PC-3 (cell line): ENCODE data around the gene PJVK. TPM values are rescaled to one million over a fixed set of nuclear protein-coding genes. Genes with fewer than 3 reads are reported as not detected.

Source experiments
- ATAC-seq: fragments of 200-7000 bp; cut with Tn5 transposase; 2 replicates; pipeline ENCODE4 v1.9.1; 2020; ENCODE audit warnings: mild to moderate bottlenecking, moderate library complexity
- BruUV-seq: library from RNA; stranded (reverse); fragments of 400-500 nt; replicated peaks from 2 replicates; lab custom pipeline; 2021; lab: Mats Ljungman, UMichigan
- CTCF ChIA-PET: fragments of 300-600 bp; sonication (Branson Sonifier 250); formaldehyde crosslinking; loops from one replicate; lab custom pipeline; 2022; ENCODE audit warnings: antibody characterized with exemption; lab: Charles Lee
- POLR2A ChIA-PET: fragments of 300-600 bp; sonication (Branson Sonifier 250); formaldehyde crosslinking; loops from one replicate; lab custom pipeline; 2022; ENCODE audit warnings: antibody characterized with exemption; ENCODE audit not compliant: unreplicated experiment; lab: Charles Lee
- DNase-seq: peaks from one replicate; pipeline ENCODE4 v3.0.0-alpha.2; 2015
- H2AFZ ChIP-seq: fragments of 300-600 bp; sonication (generic); 2 replicates; pipeline ENCODE4 v1.6.0; 2016; ENCODE audit warnings: antibody characterized with exemption, low read length
- H3F3A ChIP-seq: fragments of 300-600 bp; sonication (generic); one replicate; pipeline ENCODE4 v1.6.0; 2017; ENCODE audit warnings: antibody characterized with exemption, low read length, control low read depth, mild to moderate bottlenecking; ENCODE audit not compliant: unreplicated experiment
- H3K27ac ChIP-seq: fragments of 300-600 bp; sonication (generic); 2 replicates; pipeline ENCODE4 v1.5.1; 2016; ENCODE audit warnings: mild to moderate bottlenecking, low read length
- H3K27me3 ChIP-seq: fragments of 300-600 bp; sonication (generic); 2 replicates; pipeline ENCODE4 v1.6.1; 2016; ENCODE audit warnings: low read length, mixed read lengths
- H3K36me3 ChIP-seq: fragments of 300-600 bp; sonication (generic); 2 replicates; pipeline ENCODE4 v1.6.1; 2016; ENCODE audit warnings: low read depth, mixed run types, low read length, mixed read lengths
- H3K4me1 ChIP-seq: fragments of 300-600 bp; sonication (generic); 2 replicates; pipeline ENCODE4 v1.5.1; 2016; ENCODE audit warnings: low read length; ENCODE audit not compliant: insufficient read depth
- H3K4me2 ChIP-seq: fragments of 300-600 bp; sonication (generic); 2 replicates; pipeline ENCODE4 v1.6.0; 2016; ENCODE audit warnings: low read length
- H3K4me3 ChIP-seq: fragments of 300-600 bp; sonication (generic); 2 replicates; pipeline ENCODE4 v1.5.1; 2016; ENCODE audit warnings: mild to moderate bottlenecking, low read length, mixed read lengths
- H3K79me2 ChIP-seq: fragments of 300-600 bp; sonication (generic); 2 replicates; pipeline ENCODE4 v1.6.1; 2017; ENCODE audit warnings: low read length, mixed read lengths
- H3K9ac ChIP-seq: fragments of 300-600 bp; sonication (generic); 2 replicates; pipeline ENCODE4 v1.6.0; 2016; ENCODE audit warnings: mild to moderate bottlenecking, low read length
- H3K9me2 ChIP-seq: fragments of 300-600 bp; sonication (generic); replicated peaks from 2 replicates; pipeline ENCODE4 v1.6.1; 2016; ENCODE audit warnings: mixed run types, low read length, mixed read lengths
- H3K9me3 ChIP-seq: fragments of 300-600 bp; sonication (generic); 2 replicates; pipeline ENCODE4 v1.6.1; 2016; ENCODE audit warnings: low read length, mixed read lengths
- H4K20me1 ChIP-seq: fragments of 300-600 bp; sonication (generic); 2 replicates; pipeline ENCODE4 v1.6.1; 2016; ENCODE audit warnings: low read length, mixed read lengths
- EZH2 ChIP-seq: fragments of 300-600 bp; sonication (generic); IDR thresholded peaks from one replicate; pipeline ENCODE4 v1.6.1; 2017; ENCODE audit warnings: antibody characterized with exemption, mild to moderate bottlenecking, low read length; ENCODE audit not compliant: unreplicated experiment
- EZH2phosphoT487 ChIP-seq: fragments of 300-600 bp; sonication (generic); IDR thresholded peaks from 2 replicates; pipeline ENCODE4 v1.6.1; 2018; ENCODE audit warnings: mild to moderate bottlenecking, antibody characterized with exemption, low read length, borderline replicate concordance
- intact Hi-C: fragments of 100-400 bp; cut with micrococcal nuclease; formaldehyde crosslinking; loops from 2 replicates; pipeline ENCODE4 v1.9.0; 2023
- total RNA-seq: library from RNA; depleted of rRNA; stranded (reverse); fragments of >200 nt; gene quantifications from 2 replicates; pipeline ENCODE4 v1.2.3, GENCODE V29; 2014
- TF ChIP-seq, protein P1 (sequence below): fragments of 300-600 bp; sonication (generic); conservative IDR thresholded peaks from 2 replicates; pipeline ENCODE4 v1.5.1; 2017; ENCODE audit warnings: antibody characterized with exemption, low read depth, mild to moderate bottlenecking, low read length

Gene PJVK
- total RNA-seq, 1 experiment from 2014 or later: 0.87 TPM

- ATAC-seq: peak; percentile 59
- peaks cover 9% of the 10 kb centered on the region; the same call in 1 of the 2 replicates for H4K20me1 ChIP-seq
- intact Hi-C loops: loop anchor here (1.0 to 10.0 kb wide), 3 partner anchors 27 to 286 kb away; partner anchors contain the start of genes PJVK and PRKRA
- H2AFZ ChIP-seq: peak within 1 kb of the TSS; percentile 100
- BruUV-seq: no TSS peak
- H3K4me3 ChIP-seq: peak within 1 kb of the TSS; percentile 98
- peaks cover 34% of the 10 kb centered on the region for H3K79me2 ChIP-seq
- CTCF ChIA-PET: interaction anchor here (0.6 kb wide), 1 partner anchor 38 kb away, joined by 9 read pairs; no protein-coding TSS in a partner anchor
- H3K27me3 ChIP-seq: no peaks in the 10 kb centered on the region
- TF ChIP-seq, protein P1, sequence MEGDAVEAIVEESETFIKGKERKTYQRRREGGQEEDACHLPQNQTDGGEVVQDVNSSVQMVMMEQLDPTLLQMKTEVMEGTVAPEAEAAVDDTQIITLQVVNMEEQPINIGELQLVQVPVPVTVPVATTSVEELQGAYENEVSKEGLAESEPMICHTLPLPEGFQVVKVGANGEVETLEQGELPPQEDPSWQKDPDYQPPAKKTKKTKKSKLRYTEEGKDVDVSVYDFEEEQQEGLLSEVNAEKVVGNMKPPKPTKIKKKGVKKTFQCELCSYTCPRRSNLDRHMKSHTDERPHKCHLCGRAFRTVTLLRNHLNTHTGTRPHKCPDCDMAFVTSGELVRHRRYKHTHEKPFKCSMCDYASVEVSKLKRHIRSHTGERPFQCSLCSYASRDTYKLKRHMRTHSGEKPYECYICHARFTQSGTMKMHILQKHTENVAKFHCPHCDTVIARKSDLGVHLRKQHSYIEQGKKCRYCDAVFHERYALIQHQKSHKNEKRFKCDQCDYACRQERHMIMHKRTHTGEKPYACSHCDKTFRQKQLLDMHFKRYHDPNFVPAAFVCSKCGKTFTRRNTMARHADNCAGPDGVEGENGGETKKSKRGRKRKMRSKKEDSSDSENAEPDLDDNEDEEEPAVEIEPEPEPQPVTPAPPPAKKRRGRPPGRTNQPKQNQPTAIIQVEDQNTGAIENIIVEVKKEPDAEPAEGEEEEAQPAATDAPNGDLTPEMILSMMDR: peak; percentile 91
- TF ChIP-seq EZH2: no peak
- H3K36me3 ChIP-seq: no peaks in the 10 kb centered on the region
- peak within 1 kb of the TSS; percentile 39 for H3K27ac ChIP-seq
- H3K4me1 ChIP-seq: peaks cover 29% of the 10 kb centered on the region
- DNase-seq: peak; percentile 83
- peak within 1 kb of the TSS; percentile 97 for H3K4me2 ChIP-seq
- no peaks in the 10 kb centered on the region for H3K9me3 ChIP-seq
- POLR2A ChIA-PET: no interaction called here
- no peaks in the 10 kb centered on the region for H3F3A ChIP-seq
- no peaks in the 10 kb centered on the region for H3K9me2 ChIP-seq
- H3K9ac ChIP-seq: peak within 1 kb of the TSS; percentile 78
Observed at GRCh38 chr2:178478439-178479274, 27.5 kb downstream of the PJVK start, which contains the start of gene FKBP7. Gene FKBP7 (minus strand): TSS chr2:178478600. CDS start chr2:178478499, 101 bp downstream.

- Histone ChIP-seq H3F3A (no peaks in the 10 kb centered on the region), H3K4me1 (peaks cover 34% of the 10 kb centered on the region), H3K9me2 (no peaks in the 10 kb centered on the region), H3K27ac (no peak overlapping the region), H3K4me2 (peak overlapping the region; percentile 97), H4K20me1 (peaks cover 14% of the 10 kb centered on the region), H3K9ac (no peak overlapping the region), H3K27me3 (no peaks in the 10 kb centered on the region), H3K9me3 (no peaks in the 10 kb centered on the region), H2AFZ (peak overlapping the region; percentile 100), H3K79me2 (peaks cover 40% of the 10 kb centered on the region), H3K36me3 (no peaks in the 10 kb centered on the region), H3K4me3 (peak overlapping the region; percentile 98)
- intact Hi-C loops: loop anchor here (2.0 to 10.0 kb wide), 2 partner anchors 40 to 286 kb away; no protein-coding TSS in a partner anchor
- ChIA-PET CTCF (interaction anchor here (0.6 kb wide), 1 partner anchor 37 kb away, joined by 9 read pairs; no protein-coding TSS in a partner anchor), POLR2A (no interaction called here)
- no TSS peak for BruUV-seq
- DNase-seq (no peak), ATAC-seq (no peak)
- no peak for TF ChIP-seq EZH2
- TF ChIP-seq, protein P1: no peak; the same call in 1 of the 2 replicates
- no peak for TF ChIP-seq EZH2phosphoT487
Observed at GRCh38 chr2:178479275-178479616, 28.1 kb downstream of the PJVK start.
